GM18907 (cell line): Measurements from ENCODE around the gene SUMO4.

Experiments
- ATAC-seq: cut with Tn5 transposase; IDR thresholded peaks from one replicate; pipeline ENCODE4 v1.9.1; 2021; ENCODE audit warnings: mild to moderate bottlenecking, moderate library complexity; ENCODE audit not compliant: unreplicated experiment

Gene SUMO4

GRCh38 chr6:149389509-149390297, 10.4 kb upstream of the SUMO4 start:
- no peak for ATAC-seq

DNA sequence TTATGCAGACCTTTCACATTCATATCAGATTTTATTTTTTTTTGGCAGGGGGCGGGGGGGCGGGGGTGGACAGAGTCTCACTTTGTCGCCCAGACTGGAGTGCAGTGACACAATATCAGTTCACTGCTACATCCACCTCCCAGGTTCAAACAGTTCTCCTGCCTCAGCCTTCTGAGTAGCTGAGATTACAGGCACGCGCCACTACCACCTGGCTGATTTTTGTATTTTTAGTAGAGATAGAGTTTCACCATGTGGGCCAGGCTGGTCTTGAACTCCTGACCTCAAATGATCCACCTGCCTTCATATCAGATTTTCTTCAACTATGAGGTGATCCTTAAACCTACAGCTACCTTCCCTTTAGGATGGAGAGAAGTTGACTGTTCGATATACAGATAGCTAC, 8.0 kb upstream of the SUMO4 start:
- no peak for ATAC-seq

GRCh38 chr6:149392535-149392934, 7.5 kb upstream of the SUMO4 start:
- peak; percentile 51 for ATAC-seq

DNA sequence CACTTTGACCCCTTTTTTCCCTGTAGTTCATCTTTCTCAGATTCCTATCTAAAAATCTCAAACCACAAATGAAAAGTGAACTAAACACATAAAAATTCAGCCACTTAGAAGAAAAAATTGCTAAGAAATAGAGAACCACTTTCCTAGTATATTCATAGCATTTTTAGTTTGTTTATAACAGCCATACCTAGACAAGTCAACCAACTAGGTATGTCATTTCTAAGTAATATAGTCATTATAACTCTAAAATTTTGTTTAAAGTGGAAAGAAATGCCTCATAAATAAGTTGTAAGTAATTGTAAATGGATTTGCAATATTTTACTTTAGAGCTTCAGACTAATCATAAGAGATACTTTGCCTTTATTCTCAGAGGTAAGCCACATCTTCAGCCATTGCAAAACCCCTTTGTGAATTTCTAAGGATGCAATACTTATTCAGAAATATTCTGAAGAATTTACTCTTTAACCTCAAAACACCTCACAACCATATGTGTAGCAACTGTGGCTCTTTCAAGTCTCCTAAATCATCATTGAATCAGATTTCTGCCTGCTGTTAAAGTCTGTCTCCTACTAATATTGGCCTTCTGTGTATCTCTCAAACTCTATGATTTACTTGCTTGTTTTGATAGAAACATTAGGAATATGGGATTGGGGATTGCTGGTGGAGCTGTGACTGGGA, 6.9 kb upstream of the SUMO4 start:
- no peak for ATAC-seq

DNA sequence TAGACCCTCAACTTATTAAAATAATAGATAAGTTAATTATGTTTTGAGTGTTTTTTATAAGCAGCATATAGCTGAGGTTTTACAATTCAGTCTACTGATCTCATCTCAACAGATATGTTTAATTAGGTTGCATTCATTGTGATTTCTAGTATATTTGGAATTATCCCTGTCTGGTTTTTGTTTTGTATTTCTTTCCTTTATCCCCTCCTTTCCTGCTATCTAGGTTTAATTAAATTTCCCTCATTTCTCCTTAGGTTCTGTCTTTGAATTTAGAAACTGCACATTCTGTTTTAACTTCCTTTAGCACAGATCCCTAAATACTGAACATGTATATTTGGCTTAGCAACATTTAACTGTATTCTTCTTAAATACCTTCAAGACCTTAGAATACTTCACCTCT, 4.9 kb upstream of the SUMO4 start:
- no peak for ATAC-seq

- no peak for ATAC-seq
Measured at GRCh38 chr6:149397384-149397783, 2.7 kb upstream of the SUMO4 start.

GRCh38 chr6:149403534-149403933, 3.5 kb downstream of the SUMO4 start:
- ATAC-seq, result no peak

- no peak for ATAC-seq
Measured at GRCh38 chr6:149405823-149406765, 6.0 kb downstream of the SUMO4 start.

DNA sequence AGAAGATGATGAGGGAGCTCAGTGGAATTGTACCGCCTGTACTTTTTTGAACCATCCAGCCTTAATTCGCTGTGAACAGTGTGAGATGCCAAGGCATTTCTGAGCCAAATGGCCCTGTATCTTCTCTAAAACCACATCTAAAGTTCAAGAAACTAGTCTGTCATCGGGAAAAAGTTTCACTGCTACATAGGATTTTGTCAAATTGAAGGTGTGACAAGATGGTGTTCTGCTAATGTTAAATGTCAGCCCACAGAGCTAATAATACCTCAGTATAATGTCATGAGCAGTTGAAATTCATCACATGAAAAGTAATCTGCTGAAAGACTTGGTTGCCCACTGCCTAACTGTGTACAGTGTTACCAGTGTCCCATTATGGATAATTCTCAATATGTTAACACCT, 9.6 kb downstream of the SUMO4 start:
- no peak for ATAC-seq

- ATAC-seq, result no peak
Measured at GRCh38 chr6:149410557-149410956, 10.5 kb downstream of the SUMO4 start.

GRCh38 chr6:149414009-149414408, 13.9 kb downstream of the SUMO4 start:
- no peak for ATAC-seq

DNA sequence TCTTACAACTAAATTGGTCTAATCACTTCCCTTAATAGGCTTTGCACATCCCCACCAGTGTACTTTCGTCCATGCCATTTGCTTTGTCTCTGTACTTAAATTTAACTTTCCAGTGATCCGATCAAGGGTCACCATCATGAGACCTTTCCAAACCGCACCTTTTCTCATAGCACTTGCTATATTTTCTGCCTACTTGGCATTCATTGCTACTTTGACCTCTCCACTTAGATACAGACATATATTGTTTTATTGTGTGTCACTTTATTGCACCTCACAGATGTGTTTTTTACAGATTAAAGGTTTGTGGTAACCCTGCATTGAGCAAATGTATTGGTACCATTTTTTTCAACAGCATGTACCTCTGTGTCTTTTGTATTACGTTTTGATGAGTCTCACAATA, 14.8 kb downstream of the SUMO4 start:
- no peak for ATAC-seq

DNA sequence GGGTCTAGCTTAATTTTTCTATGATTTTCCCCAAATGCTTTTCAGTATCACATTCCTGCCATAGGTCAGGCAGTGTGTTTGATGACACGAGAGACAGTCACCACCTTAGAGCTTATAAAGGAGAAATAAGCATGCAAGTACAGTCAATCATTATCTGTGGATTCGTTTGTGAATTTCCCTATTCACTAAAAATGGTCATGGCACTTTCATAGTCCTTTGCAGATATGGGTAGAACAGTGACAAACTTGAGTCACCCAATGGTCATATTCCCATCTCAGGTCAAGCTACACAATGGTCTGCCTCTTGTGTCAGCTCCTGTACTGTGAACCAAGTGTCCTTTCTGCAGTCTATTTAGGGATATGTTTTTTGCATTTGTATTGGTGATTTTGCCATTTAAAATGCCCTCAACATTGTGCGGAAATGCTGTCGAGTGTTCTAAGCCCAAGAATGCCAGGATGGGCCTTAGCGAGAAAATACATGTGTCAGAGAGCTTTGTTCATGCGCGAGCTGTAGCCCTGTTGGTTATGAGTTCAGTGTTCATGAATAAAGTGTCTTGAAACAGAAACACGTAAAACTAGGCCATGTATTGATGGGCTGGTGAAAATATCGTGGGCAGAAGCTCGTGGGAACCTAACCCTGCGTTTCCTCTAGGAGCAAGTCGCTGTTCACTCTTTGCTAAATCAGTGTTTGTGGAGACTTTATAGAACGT, 19.8 kb downstream of the SUMO4 start:
- no peak for ATAC-seq

DNA sequence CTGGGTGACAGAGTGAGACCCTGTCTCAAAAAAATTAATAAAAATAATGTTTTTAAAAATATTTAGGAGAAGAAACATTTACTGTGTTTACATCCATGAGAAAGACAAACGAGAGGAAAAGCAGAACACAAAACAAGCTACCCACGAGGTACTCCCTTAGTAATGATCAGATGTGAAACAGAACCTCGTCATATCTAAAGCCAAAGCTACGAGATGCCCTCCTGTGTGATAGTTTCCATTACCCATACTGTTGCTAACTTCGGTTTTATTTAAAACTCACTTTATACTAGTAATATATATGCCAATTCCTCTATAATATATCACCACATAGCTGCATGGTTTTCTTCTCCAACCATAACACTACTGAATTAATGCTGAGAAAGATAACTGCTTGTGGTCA, 21.1 kb downstream of the SUMO4 start:
- ATAC-seq, result no peak

- no peak for ATAC-seq
Measured at GRCh38 chr6:149422581-149422980, 22.5 kb downstream of the SUMO4 start.

GRCh38 chr6:149423964-149424440, 23.9 kb downstream of the SUMO4 start:
- ATAC-seq, result no peak

- ATAC-seq, result no peak
Measured at GRCh38 chr6:149425224-149425623, 25.2 kb downstream of the SUMO4 start.

GRCh38 chr6:149425754-149426153, 25.7 kb downstream of the SUMO4 start:
- no peak for ATAC-seq

- no peak for ATAC-seq
Measured at GRCh38 chr6:149428606-149429005, 28.5 kb downstream of the SUMO4 start.
